Astrocyte of the cerebellum (primary cell): ENCODE data around the gene THAP8.

Experiments used
- DNase-seq: peaks from one replicate; pipeline ENCODE4 v3.0.0-alpha.2; 2011; ENCODE audit warnings: low read depth
- H3K4me3 ChIP-seq: 2 replicates; pipeline ENCODE4 v1.5.1; 2011; ENCODE audit warnings: mild to moderate bottlenecking, low read depth, low read length, moderate library complexity
- CTCF ChIP-seq: IDR thresholded peaks from 2 replicates; pipeline ENCODE4 v1.5.1; 2012; ENCODE audit warnings: low read length, low read depth, moderate library complexity, mild to moderate bottlenecking; ENCODE audit errors: missing control alignments
- in situ Hi-C: cut with HindIII; loops from 2 replicates; pipeline ENCODE4 v1.10.0; 2017; ENCODE audit warnings: low sequenced_read_pairs

THAP8 gene

GRCh38 chr19:35990771-35991730, 63.0 kb downstream of the THAP8 start:
- in situ Hi-C loops: no loop called here
- H3K4me3 ChIP-seq: no peak overlapping the region
- no peak for TF ChIP-seq CTCF
- no peak for DNase-seq

- no peak overlapping the region for H3K4me3 ChIP-seq
- in situ Hi-C loops: no loop called here
- DNase-seq: no peak
- no peak for TF ChIP-seq CTCF
These were observed 63.9 kb downstream of the THAP8 start for GRCh38 chr19:35990156-35990555.

GRCh38 chr19:35988824-35989223, 65.3 kb downstream of the THAP8 start:
- DNase-seq: no peak
- H3K4me3 ChIP-seq: no peak overlapping the region
- no peak for TF ChIP-seq CTCF
- in situ Hi-C loops: no loop called here

- no peak overlapping the region for H3K4me3 ChIP-seq
- no peak for TF ChIP-seq CTCF
- DNase-seq: no peak
- in situ Hi-C loops: no loop called here
These were observed 66.6 kb downstream of the THAP8 start for GRCh38 chr19:35987571-35987896.

GRCh38 chr19:35986664-35987570, 67.2 kb downstream of the THAP8 start:
- peak overlapping the region; percentile 34 for H3K4me3 ChIP-seq
- no peak for DNase-seq
- in situ Hi-C loops: no loop called here
- TF ChIP-seq CTCF: no peak

- no peak overlapping the region for H3K4me3 ChIP-seq
- no peak for DNase-seq
- in situ Hi-C loops: no loop called here
- no peak for TF ChIP-seq CTCF
These were observed 68.0 kb downstream of the THAP8 start for GRCh38 chr19:35986111-35986510.
